Mucosa of gallbladder (tissue), 1 donor: ENCODE results near the gene ECHDC1. TPM values are rescaled to one million over a fixed set of nuclear protein-coding genes. Genes with fewer than 3 reads are reported as not detected.

Source experiments
- DNase-seq: peaks from one replicate; pipeline ENCODE4 v3.0.0-alpha.2; 2020; ENCODE audit warnings: low spot score
- total RNA-seq: library from RNA; stranded (reverse); gene quantifications from one replicate; pipeline ENCODE4 v1.2.1, GENCODE V29; 2021
- donor health status: DM: no; HTN: no; CAD: no.

ECHDC1 gene
- total RNA-seq, 1 donor from 2014 or later, result 39.9 TPM

DNA sequence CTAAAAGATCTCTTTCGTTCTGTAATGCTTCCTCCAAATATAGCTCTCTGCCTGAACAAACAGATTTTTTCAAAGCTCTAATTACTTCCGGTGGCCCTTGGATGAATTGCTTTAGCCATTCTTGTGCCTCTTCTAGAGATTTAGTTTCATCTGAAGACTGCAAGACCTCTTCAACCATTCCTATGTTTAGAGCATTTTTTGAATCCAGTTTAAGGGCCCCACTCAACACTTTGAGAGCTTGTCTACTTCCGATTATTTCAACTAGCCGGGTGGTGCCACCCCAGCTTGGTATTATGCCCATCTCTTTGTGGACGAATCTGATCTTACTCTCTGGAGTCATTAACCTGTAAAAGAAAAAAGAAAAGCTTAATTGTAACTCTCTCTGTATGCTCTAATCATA is 53.5 kb downstream of the ECHDC1 start:
- DNase-seq, result no peak

DNA sequence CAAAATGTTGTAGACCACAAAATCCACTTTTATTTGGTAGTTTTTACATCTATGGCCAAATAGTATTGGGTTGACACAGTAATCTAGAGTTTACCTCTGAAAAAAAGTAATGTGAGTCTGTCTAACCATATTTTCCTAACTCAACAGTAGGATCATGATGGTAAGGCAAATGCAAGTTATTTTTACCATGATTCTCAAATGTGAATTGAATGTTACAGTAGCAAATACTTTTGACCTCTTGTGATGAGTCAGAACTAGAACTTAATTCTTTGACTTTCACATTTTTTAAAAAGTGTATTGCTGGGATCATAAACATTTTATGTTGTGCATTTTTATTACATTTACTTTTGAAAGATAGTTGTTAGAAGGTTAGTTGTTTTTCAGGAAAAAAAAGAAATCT is 54.7 kb downstream of the ECHDC1 start:
- no peak for DNase-seq

DNA sequence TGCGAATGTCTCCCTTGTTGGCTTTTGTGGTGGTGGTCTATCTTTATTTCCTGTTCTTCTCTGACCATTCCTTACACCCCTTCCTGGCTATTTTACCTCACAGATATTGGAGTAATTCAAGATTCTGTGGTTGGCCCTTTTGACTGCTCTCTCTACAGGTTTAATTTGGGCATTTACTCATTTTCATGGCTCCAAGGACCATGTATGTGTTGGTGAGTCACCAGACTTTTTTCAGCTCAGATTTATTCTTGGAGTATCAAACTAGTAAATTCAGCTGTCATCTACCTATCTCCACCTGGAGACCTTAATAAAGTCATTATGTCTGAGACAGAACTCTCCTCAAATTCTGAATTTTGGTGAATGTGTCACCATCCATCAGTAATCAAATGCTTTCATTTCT is 61.2 kb downstream of the ECHDC1 start:
- no peak for DNase-seq

DNA sequence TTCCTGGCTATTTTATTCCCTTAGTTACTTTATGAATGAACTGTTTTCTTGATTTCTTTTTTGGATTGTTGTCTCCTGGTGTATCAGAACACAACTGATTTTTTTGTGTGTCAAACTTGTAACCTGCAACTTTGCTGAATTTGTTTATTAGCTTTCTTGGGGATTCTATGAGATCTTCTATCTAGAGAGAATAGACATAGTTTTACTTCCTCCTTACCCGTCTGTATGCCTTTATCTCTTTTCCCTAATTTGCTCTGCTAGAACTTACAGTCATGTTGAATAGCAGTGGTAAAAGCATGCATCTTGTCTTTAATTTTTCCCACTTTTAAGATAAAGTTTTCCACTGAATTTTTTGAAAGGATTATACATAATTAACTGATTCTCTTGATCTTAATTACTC is 63.6 kb downstream of the ECHDC1 start:
- no peak for DNase-seq

DNA sequence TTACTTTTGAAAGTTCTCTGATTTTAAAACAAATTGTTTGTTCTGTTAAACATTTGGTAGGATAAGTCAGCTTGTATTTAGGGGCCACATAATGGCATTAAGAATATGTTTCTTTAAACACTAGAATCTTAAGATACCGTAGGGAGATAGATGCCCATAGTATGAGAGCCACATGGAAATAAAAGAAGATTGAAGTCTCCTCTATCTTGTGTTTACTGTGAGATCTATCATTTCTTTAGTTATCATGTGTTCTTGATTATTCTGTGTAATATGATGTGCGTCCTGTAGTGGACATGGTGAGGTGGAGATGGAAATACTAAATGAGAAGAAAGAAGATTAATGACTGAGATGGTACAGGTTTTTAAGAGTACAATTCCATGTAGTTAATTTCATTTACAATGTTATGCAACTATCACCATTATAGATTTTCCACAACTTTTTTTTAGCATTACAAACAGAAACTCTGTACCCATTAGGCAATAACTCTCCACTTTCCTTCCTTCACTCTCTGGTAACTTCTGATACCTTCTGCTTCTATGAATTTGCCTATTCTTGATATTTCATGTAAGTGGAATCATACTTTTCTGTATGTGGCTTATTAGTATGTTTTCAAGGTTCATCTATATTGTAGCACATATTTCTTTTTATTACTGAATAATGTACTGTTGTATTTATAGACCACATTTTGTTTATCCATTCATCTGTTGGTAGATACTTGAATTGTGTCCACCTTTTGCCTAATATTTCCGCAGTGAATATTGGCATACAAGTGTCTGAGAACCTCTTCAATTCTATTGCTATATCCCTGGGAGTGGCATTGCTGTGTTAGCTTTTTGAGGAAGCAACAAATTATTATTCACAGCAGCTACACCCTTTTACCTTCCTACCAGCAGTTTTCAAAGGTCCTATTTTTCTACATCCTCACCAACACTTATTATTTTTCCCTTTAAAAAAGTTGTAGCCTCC is 65.2 kb downstream of the ECHDC1 start:
- no peak for DNase-seq

DNA sequence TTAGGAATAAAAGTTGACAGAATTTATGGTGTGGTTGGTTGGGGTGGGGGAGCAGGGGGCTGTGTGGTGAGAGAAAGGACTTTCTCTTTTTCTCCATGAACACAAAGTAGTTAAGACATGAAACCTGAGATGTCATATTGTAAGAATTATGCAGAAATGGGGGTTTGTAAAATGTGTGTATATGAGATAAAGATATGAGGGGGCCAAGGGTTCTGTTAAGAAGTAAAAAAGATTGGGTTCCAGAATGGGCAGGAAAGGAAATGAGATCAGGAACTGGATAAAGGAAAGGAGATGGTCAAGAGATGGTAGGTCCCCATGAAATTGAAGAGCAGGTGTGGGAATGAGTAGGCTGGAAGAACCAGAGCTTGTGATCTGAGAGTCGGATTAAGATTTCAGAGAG is 67.1 kb downstream of the ECHDC1 start:
- DNase-seq, result no peak

DNA sequence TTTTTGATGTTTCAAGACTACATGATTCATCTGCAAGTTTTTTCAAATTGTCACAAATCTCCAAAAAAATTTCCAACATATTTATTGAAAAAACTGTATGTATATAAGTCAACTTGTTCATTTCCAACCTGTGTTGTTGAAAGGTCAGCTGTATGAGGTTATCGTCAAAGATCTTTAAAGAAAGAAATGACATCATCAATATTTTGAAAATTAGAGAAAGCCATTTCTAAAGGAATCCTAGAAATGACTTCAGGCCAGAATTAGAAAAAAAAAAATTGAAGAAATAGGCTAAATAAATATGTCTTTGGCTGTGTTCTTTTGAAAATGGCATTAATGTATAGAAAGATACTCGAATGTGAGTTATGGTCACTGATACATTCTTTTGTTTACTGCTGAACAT is 69.9 kb downstream of the ECHDC1 start:
- no peak for DNase-seq

DNA sequence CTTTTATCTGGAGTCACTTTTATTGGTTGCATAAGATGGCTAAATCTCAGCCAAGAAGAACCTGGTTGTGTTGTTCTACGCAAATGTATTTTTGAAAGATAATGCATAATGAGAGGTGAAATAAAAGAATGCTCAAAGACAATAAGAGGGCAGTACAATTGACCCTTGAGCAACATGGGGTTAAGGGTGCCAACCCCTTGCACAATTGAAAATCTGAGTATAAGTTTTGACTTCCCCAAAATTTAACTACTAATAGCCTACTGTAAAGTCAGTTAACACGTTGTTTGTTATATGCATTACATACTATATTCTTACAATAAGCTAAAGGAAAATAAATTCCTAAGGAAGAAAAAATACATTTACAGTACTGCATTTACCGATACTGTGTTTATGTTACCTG is 70.8 kb downstream of the ECHDC1 start:
- no peak for DNase-seq

DNA sequence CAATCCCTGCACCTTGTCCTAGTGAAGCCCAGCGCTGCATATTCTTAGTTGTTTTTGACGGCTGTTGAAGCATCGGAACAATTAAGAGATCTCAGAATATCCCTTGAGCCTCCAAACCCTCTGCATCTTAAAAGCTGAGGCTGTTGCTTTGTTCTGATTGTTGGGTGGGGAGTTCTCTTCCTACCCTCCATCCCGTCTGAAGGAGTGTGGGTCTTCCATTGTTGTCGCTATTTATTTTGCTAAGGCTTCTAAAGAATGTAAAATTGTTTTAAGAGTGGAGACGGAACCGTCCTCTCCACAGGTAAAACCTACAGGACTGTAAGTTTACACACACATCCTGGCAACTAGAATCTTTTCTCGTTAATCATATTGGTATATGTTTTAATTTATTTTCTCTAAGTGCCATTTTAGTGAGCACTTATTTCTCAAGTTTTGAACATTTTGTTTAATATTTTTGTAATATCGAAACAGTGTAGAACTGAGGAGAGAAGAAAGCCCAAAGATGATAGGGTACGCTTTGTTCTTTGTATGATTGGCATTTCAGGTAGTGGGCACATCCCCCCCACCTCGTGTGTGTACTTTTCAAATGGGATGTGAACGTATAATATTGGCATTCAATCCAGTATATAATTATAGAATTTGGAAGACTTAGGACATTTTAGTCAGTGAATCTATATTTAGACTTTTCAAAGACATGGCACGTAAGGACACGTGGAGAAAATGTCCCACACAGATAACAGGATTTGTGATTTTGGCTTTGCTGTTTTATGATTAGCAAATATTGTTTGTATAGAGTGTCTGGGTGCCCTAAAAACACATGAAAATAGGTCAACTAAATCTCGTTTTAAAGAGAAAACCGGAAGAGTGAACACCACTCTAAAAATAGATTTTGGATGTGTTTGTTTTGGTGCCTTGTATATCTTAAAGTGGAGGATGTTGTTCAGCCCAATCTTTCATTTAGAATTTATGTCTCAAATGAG is 75.5 kb downstream of the ECHDC1 start:
- DNase-seq, result no peak

DNA sequence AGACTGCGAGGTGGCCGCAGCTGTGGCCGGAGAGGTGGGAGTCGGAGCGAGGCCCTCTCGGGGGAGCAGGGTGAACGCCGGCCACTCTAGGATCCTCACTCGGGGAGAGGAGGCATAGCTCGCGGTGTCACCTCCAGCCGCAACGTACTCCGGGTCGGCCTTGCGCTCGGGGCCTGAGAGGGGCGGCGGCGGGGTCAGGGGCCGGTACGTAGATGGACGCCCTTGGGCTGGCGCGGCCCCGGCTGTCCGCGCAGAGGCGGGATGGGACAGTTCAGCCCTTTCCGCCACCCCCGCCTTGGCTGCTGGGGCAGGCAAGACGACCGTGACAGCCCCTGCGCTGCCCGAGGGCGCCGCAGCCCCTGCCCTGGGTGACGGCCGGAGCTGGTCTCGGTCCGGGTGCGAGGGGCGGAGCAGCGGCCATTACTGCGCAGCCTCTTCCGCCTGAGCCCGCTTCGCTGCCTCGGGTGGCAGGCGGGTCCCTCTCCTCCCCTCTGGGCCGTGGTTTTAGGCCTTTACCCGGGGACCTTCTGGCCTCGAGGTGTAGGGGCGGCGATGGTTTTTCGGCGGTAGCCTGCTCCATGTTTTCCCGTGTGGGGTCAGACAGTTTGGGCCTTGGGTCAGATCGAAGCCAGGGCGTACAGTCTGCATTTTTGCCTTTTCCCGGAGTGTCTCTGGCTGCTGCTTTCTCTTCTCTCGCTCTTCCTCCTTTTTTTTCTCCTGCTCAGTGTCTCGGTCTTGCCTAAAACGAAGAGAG is 76.3 kb downstream of the ECHDC1 start:
- DNase-seq, result peak; percentile 25

DNA sequence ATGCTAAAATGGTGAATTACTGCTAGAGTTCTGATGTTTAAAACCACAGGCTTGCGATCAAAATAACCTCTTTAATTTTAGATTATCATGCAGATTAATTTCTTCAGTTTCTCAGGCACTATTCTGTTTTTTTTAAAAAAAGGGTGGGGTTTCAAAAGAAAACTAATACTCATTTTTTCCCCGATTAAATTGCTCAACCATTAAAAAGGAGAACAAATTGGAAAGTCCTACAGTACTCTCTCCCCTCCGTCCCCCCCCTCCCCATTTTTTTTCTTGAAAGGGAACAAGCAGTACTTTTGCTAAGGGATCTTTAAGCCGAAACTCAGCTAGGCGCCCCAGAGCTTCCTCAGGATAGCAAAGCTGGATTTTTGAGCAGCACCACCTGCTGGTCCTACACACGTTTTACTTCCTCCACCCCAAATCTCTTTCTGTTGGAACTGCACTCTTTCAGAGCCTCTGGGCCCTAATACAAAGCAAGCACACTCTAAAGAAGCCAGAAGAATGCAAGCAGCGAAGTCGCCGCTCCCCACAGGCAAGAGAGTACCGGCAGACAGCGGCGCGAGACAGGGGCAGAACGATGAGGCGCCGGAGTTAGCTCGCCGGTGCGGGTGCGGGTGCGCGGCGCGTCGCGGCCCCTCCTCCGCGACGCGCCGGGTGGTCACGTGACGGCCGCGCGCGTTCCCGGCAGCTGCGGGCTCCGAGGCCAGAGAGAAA is 77.1 kb downstream of the ECHDC1 start, which contains the start of gene RNF146:
RNF146 (plus strand) TSS at position 687 of the 714 bp plus-strand sequence. CDS start 13,475 bp downstream, outside the sequence.
- DNase-seq, result peak; percentile 75

DNA sequence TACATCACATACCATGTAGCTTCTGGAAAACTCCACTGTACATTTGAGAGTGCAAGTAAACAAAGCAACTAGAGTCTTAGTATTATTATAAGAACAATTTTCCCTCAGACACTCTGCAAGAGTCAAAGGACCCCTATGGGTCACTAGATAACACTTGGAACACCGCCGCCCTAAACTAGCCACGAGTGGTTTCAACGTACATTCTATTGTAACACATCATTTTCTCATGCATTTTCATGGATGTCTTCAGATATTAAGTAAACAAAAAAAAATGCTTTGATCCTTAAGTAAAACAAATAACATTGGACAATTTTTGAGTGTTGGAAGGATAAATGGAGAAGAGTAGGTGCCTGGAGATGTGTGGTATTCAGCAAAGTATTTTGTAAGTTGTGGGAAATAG is 79.9 kb downstream of the ECHDC1 start:
- no peak for DNase-seq

DNA sequence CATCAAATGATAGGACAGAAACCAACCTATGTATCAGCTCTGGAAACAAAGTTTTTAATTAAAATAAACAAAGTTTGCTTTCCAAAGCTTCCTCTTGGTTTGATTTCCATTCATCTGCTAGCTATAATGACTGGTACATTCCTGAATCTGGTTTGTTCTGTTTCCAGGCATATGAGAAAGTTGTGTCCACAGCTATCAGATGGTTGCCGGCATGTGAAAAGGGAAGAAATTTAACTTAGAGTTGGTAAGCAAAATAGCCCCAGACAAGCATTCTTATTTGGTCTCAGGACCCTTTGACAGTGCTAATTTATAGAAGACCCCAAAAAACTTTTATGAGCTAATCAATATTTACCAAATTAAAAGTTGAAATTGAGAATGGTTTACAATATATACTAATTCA is 80.5 kb downstream of the ECHDC1 start:
- no peak for DNase-seq

DNA sequence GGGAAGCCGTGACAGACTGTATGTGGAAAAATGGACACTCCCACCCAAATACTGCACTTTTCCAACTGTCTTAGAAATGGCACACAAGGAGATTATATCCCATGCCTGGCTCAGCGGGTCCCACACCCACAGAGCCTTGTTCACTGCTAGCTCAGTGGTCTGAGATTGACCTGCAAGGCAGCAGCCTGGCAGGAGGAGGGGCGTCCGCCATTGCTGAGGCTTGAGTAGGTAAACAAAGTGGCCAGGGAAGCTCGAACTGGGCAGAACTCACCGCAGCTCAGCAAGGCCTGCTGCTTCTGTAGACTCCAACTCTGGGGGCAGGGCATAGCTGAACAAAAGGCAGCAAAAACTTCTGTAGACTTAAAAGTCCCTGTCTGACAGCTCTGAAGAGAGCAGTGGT is 88.1 kb downstream of the ECHDC1 start:
- DNase-seq, result no peak

DNA sequence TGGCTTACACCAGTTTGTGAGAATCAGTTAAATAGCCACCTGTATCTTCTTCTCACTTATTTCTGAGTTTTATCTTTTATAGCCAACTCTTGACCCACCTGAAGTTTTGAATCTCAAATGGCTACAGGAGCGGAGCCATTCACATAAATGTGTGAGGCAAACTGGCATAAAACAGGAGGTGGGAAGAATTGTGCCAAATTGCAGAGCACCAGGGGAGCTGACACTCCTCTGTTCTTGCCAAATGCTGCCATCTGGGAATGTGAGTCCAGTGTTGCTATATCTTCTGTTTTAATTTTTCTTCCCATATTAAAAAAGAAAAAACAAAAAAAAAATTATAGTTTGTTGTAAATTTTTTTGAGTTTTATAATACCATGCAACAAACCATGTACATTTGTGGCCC is 93.8 kb downstream of the ECHDC1 start:
- DNase-seq, result no peak

DNA sequence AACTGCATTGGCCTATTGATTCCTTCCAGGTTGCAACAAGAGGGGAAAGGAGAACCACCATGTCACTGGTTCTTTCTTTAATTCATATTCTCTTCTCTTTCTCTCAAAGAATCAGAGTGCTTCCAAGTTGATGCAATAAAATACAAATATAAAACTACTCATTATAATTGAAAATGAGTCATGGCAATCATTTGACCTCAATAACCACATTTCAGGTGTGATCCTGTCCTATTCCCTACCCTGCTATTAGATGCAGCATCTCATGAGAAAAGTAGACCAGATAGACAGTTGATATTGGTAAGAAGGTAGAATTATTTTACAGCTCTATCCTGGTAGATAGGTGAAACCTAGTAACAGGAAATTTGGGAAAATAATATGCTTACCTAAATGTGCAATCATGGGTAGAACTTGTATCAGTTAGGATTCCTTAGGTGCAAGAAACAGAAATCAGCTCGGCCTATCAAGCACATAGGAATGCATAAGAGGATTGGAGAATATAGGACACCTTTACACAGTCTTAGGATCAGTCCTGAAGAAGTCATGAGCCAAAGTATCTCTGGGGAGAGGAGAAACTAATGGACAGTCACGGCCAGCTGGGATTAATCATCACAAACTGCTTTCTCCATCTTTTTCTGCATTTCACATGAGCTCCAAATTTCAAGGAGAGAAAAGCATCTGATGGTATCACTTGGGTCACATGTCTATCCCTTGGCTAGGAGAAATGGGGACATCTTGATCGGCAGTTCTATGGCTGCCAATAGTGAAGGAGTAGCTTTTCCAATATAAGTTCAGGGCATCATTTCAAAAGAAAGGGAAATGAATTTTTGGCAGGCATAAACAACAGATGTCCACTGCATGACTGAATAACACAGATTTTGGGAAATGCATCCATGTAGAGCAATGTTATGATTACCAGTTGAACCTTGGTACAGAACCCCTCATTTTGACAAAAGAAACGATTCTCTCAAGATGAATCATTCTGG is 96.0 kb downstream of the ECHDC1 start:
- no peak for DNase-seq

DNA sequence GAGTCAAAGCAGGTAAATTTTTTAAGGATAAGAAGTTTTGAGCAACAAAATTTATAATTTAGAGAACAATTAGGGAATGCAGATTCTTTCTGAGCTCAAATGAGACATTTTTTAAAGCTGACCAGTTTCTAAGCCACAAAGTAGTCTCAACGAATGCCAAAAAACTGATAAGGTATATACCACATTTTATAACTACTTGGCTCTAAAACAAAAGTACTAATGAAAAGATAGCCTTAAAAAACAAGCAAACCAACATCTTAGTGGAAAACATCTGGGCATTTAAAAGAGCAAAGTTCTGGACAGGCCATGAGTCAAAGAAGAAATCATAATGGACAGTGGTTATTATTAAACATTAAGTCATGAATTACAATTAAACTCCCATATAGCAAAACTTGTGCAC is 99.9 kb downstream of the ECHDC1 start:
- no peak for DNase-seq
